GM20000 (cell line): ENCODE measurements around the gene UBAC2.
A peak's percentile ranks its signal among the peaks of the same experiment; 100 is the strongest.

Experiments
- DNase-seq: peaks from one replicate; pipeline ENCODE4 v3.0.0; 2012; ENCODE audit warnings: low spot score
- TF ChIP-seq, protein P1 (sequence below): IDR thresholded peaks from 2 replicates; pipeline ENCODE4 v1.5.1; 2012; ENCODE audit warnings: mild to moderate bottlenecking, control low read depth; ENCODE audit errors: extremely low read depth, missing control alignments

The UBAC2 gene

DNA sequence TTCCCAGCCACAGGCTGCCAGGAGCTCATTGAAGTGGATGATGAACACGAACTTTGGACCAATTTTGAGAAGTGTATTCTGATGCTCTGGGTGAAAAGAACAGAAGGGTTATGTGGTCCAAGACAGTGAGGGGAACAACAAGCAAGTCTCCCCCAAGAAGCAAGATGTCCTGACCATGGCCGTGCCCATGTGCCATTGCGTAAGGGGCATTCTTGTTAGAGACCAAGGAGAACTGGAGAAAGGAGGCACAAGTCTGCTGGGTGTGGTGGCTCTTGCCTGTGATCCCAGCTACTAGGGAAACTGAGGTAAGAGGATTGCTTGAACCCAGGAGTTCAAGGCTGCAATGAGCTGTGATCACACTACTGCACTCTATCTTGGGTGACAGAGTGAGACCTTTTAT, 27.0 kb upstream of the UBAC2 start:
- no peak for DNase-seq
- TF ChIP-seq, protein P1, sequence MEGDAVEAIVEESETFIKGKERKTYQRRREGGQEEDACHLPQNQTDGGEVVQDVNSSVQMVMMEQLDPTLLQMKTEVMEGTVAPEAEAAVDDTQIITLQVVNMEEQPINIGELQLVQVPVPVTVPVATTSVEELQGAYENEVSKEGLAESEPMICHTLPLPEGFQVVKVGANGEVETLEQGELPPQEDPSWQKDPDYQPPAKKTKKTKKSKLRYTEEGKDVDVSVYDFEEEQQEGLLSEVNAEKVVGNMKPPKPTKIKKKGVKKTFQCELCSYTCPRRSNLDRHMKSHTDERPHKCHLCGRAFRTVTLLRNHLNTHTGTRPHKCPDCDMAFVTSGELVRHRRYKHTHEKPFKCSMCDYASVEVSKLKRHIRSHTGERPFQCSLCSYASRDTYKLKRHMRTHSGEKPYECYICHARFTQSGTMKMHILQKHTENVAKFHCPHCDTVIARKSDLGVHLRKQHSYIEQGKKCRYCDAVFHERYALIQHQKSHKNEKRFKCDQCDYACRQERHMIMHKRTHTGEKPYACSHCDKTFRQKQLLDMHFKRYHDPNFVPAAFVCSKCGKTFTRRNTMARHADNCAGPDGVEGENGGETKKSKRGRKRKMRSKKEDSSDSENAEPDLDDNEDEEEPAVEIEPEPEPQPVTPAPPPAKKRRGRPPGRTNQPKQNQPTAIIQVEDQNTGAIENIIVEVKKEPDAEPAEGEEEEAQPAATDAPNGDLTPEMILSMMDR, result no peak

- TF ChIP-seq, protein P1, result no peak
- DNase-seq, result no peak
Observed at GRCh38 chr13:99174533-99175100, 26.0 kb upstream of the UBAC2 start.

GRCh38 chr13:99176309-99177276, 24.1 kb upstream of the UBAC2 start:
- TF ChIP-seq, protein P1, result peak; percentile 73
- peak; percentile 74 for DNase-seq

DNA sequence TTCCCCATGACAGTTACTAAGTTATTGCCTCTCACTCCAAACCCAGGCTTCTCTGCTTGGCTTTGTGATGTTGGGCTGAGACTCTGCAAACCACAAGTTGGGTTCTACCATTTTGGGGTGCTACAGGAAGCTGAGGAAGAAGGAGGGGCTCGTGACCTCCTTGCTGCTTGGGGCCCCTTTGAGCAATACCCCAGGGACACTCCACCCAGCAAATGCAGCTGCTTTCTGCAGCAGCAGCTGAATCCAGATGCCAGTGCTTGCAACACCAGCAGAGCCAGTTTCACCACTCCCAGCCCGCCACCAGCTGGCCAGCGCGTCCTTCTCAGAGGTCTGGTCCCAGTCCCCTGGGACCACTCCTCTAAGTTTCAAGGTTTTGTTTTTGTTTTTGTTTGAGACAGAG, 22.0 kb upstream of the UBAC2 start:
- TF ChIP-seq, protein P1, result no peak
- DNase-seq, result no peak

- no peak for DNase-seq
- TF ChIP-seq, protein P1, result no peak
Observed at GRCh38 chr13:99179460-99179859, 21.2 kb upstream of the UBAC2 start.

DNA sequence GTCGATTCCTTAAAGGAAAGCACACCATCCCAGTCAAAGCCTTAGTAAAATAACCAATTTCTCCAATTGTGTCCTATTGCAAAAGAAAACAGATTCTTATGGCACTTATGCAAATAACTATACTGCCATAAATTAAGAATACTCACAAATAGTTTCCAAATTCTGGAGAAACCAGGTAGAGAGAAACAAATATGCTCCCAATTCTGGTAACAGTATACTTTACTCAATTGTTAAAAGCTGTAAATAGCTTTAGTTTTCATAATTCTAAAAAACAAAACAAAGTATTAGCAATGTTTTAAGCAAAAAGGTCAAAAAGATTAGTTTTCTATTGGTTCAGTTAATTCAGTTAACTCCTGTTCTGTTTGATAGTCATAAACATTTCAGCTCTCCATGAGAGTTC, 18.2 kb upstream of the UBAC2 start:
- TF ChIP-seq, protein P1, result no peak
- no peak for DNase-seq

DNA sequence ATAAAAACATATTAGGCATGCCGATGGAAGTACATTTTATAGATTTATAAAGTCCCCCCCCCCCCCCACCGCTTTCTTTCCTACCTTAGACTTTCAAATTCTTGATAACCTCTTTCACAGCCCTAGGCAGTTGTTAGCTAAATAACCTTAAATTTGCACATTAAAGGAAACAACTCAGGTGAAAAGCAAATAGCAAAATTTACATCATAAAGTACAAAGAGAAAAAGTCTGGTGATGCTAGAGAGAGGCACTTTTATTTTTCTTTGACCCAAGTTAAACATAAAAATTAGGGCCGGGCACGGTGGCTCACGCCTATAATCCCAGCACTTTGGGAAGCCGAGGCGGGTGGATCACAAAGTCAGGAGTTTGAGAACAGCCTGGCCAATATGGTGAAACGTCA, 15.0 kb upstream of the UBAC2 start:
- TF ChIP-seq, protein P1, result no peak
- DNase-seq, result no peak
